ENCODE measurements around the gene BNC2. TPM values are rescaled to one million over a fixed set of nuclear protein-coding genes. Genes with fewer than 3 reads are reported as not detected.

The BNC2 gene
- total and polyA plus RNA-seq, 2 of the 13 experiments (the other 11 are each of a cell fraction or from before 2014, with no cell fraction given): not detected

DNA sequence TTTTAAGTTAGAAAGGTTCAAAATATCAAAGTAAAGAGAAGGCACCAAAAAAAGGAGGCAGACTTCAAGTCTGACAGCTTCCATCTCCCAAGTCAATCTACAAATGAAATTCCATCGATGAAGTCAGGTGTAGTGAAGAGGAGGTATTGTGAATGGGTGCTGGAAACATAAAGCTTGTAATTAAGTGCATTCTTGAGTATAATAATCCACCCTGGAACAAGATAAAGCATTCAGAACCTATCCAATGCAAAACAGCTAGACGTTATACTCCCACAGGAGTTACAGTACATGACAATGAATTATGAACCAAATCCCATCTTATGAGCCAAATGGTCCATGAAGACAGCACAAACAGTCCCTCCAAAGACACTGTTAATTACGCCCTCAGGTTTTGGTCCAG is 22.3 kb downstream of the BNC2 start (continued):
- TF ChIP-seq, protein P1, sequence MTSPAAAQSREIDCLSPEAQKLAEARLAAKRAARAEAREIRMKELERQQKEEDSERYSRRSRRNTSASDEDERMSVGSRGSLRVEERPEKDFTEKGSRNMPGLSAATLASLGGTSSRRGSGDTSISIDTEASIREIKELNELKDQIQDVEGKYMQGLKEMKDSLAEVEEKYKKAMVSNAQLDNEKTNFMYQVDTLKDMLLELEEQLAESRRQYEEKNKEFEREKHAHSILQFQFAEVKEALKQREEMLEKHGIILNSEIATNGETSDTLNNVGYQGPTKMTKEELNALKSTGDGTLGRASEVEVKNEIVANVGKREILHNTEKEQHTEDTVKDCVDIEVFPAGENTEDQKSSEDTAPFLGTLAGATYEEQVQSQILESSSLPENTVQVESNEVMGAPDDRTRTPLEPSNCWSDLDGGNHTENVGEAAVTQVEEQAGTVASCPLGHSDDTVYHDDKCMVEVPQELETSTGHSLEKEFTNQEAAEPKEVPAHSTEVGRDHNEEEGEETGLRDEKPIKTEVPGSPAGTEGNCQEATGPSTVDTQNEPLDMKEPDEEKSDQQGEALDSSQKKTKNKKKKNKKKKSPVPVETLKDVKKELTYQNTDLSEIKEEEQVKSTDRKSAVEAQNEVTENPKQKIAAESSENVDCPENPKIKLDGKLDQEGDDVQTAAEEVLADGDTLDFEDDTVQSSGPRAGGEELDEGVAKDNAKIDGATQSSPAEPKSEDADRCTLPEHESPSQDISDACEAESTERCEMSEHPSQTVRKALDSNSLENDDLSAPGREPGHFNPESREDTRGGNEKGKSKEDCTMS (CRISPR knock-in tag; conservative IDR thresholded peaks at IDR 0.05): no peak
- no peak for TF ChIP-seq ZSCAN21 (CRISPR knock-in tag; IDR thresholded peaks at IDR 0.05; ENCODE audit: borderline replicate concordance)
- TF ChIP-seq, protein P2, sequence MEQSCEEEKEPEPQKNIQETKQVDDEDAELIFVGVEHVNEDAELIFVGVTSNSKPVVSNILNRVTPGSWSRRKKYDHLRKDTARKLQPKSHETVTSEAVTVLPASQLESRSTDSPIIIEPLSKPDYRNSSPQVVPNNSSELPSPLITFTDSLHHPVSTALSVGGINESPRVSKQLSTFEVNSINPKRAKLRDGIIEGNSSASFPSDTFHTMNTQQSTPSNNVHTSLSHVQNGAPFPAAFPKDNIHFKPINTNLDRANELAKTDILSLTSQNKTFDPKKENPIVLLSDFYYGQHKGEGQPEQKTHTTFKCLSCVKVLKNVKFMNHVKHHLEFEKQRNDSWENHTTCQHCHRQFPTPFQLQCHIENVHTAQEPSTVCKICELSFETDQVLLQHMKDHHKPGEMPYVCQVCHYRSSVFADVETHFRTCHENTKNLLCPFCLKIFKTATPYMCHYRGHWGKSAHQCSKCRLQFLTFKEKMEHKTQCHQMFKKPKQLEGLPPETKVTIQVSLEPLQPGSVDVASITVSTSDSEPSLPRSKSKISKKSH (CRISPR knock-in tag; IDR thresholded peaks at IDR 0.05; ENCODE audit: borderline replicate concordance): no peak
- no peak for TF ChIP-seq ZBTB42 (CRISPR knock-in tag; IDR thresholded peaks at IDR 0.05)

DNA sequence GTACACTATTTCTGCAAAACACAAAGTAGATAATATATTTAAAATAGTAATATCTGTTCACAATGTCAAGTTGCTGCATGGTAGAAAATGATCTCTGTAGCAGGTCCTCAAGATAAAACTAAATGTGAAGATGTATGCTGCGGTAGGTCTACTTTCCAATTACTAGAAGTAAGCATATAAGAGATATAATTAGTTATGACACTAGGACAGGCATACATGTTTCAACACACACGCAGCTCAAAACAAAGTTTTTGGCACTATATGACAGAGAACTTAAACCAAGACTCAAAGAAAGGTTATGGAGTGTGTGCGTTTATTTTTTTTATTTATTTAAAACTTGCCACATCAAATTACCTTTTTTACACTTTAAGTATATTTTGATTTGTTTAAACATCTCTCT is 23.5 kb downstream of the BNC2 start:
- Histone ChIP-seq H3K27ac (ENCODE audit: extremely low read length, insufficient read depth, low read length) (no peak overlapping the region), H3K27me3 (ENCODE audit: control insufficient read depth in 1 of 2, insufficient read depth in 2 of 2, low read length in 2 of 2) (no peaks in the 10 kb centered on the region), H3K4me1 (ENCODE audit: insufficient read depth, low read length) (no peaks in the 10 kb centered on the region), H2AFZ (ENCODE audit: low read length) (no peak overlapping the region), H3K4me2 (ENCODE audit: low read depth, low read length) (no peak overlapping the region), H3K9me3 (ENCODE audit: low read length) (no peaks in the 10 kb centered on the region), H3K79me2 (ENCODE audit: insufficient read depth, low read length) (no peaks in the 10 kb centered on the region), H4K20me1 (ENCODE audit: insufficient read depth, low read length) (no peaks in the 10 kb centered on the region), H3K9ac (ENCODE audit: insufficient read depth, low read depth, low read length) (no peak overlapping the region), H3K36me3 (replicated peaks in 1 of 2; ENCODE audit: control insufficient read depth in 1 of 2, insufficient read depth in 2 of 2, low read length in 2 of 2) (no peaks in the 10 kb centered on the region), H3K4me3 (replicated peaks in 1 of 3; ENCODE audit: insufficient read depth in 1 of 3, low read depth in 2 of 3, low read length in 3 of 3) (no peak overlapping the region)
- intact Hi-C loops (cut with micrococcal nuclease; ENCODE audit: unreplicated experiment): no loop called here
- in situ Hi-C loops (cut with HindIII; ENCODE audit: extremely low pct_ligation_motif_present, low pct_unique_long_range_greater_than_20kb): no loop called here
- ChIA-PET POLR2A (no interaction called here), CTCF (ENCODE audit: low intra/inter-chr PET ratio, low total read pairs) (no interaction called here)
- BruUV-seq (replicated peaks): no TSS peak
- no peak for FAIRE-seq
- WGBS (ENCODE audit: low lambda C conversion rate): 9% methylated on average over 2 of the region's 3 CpGs
- no peak for DNase-seq (ENCODE audit: low spot score)
- ATAC-seq: no peak
- TF ChIP-seq SAP130 (CRISPR knock-in tag; IDR thresholded peaks at IDR 0.05; ENCODE audit: low read depth) (no peak), ZNF569 (CRISPR knock-in tag; IDR thresholded peaks at IDR 0.05; ENCODE audit: borderline replicate concordance) (no peak), SMARCE1 (IDR thresholded peaks at IDR 0.05; ENCODE audit: borderline replicate concordance) (no peak), EZH2 (conservative IDR thresholded peaks at IDR 0.05; ENCODE audit: low read depth, low read length) (no peak), ZBTB8A (CRISPR knock-in tag; IDR thresholded peaks at IDR 0.05; ENCODE audit: borderline replicate concordance, low read depth) (no peak), ZNF563 (CRISPR knock-in tag; IDR thresholded peaks at IDR 0.05) (no peak), MLLT10 (CRISPR knock-in tag; IDR thresholded peaks at IDR 0.05) (no peak), ZNF674 (CRISPR knock-in tag; IDR thresholded peaks at IDR 0.05; ENCODE audit: low read depth) (no peak), ONECUT2 (CRISPR knock-in tag; IDR thresholded peaks at IDR 0.05) (no peak), HOXA3 (CRISPR knock-in tag; IDR thresholded peaks at IDR 0.05) (no peak), DMAP1 (CRISPR knock-in tag; IDR thresholded peaks at IDR 0.05) (no peak), SUZ12 (IDR thresholded peaks at IDR 0.05; ENCODE audit: low read depth, low read length) (no peak), FOXO1 (CRISPR knock-in tag; IDR thresholded peaks at IDR 0.05) (no peak), REPIN1 (CRISPR knock-in tag; IDR thresholded peaks at IDR 0.05; ENCODE audit: borderline replicate concordance, low read depth) (no peak)
- TF ChIP-seq, protein P3, sequence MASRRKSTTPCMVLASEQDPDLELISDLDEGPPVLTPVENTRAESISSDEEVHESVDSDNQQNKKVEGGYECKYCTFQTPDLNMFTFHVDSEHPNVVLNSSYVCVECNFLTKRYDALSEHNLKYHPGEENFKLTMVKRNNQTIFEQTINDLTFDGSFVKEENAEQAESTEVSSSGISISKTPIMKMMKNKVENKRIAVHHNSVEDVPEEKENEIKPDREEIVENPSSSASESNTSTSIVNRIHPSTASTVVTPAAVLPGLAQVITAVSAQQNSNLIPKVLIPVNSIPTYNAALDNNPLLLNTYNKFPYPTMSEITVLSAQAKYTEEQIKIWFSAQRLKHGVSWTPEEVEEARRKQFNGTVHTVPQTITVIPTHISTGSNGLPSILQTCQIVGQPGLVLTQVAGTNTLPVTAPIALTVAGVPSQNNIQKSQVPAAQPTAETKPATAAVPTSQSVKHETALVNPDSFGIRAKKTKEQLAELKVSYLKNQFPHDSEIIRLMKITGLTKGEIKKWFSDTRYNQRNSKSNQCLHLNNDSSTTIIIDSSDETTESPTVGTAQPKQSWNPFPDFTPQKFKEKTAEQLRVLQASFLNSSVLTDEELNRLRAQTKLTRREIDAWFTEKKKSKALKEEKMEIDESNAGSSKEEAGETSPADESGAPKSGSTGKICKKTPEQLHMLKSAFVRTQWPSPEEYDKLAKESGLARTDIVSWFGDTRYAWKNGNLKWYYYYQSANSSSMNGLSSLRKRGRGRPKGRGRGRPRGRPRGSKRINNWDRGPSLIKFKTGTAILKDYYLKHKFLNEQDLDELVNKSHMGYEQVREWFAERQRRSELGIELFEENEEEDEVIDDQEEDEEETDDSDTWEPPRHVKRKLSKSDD (CRISPR knock-in tag; IDR thresholded peaks at IDR 0.05; ENCODE audit: low read depth): no peak
